Measurements from ENCODE around the gene SLC20A1.

The SLC20A1 gene

GRCh38 chr2:112618383-112618782, 27.4 kb upstream of the SLC20A1 start:
- H3K4me3 ChIP-seq (ENCODE audit: low read depth, low read length), result no peak overlapping the region
- DNase-seq (ENCODE audit: low read depth), result no peak
- TF ChIP-seq CTCF (IDR thresholded peaks at IDR 0.05; ENCODE audit: insufficient read depth, low read depth, low read length, missing control alignments), result no peak

- DNase-seq (ENCODE audit: low read depth), result no peak
- no peak overlapping the region for H3K4me3 ChIP-seq (ENCODE audit: low read depth, low read length)
- TF ChIP-seq CTCF (IDR thresholded peaks at IDR 0.05; ENCODE audit: insufficient read depth, low read depth, low read length, missing control alignments), result no peak
Observed at GRCh38 chr2:112621790-112622527, 23.8 kb upstream of the SLC20A1 start.

GRCh38 chr2:112622528-112622849, 23.2 kb upstream of the SLC20A1 start:
- no peak for DNase-seq (ENCODE audit: low read depth)
- TF ChIP-seq CTCF (IDR thresholded peaks at IDR 0.05; ENCODE audit: insufficient read depth, low read depth, low read length, missing control alignments), result no peak
- no peak overlapping the region for H3K4me3 ChIP-seq (ENCODE audit: low read depth, low read length)

- DNase-seq (ENCODE audit: low read depth), result peak; percentile 81
Observed at GRCh38 chr2:112623913-112624777, 21.6 kb upstream of the SLC20A1 start.

GRCh38 chr2:112625474-112626114, 20.1 kb upstream of the SLC20A1 start:
- no peak for TF ChIP-seq CTCF (IDR thresholded peaks at IDR 0.05; ENCODE audit: insufficient read depth, low read depth, low read length, missing control alignments)
- H3K4me3 ChIP-seq (ENCODE audit: low read depth, low read length), result no peak overlapping the region
- no peak for DNase-seq (ENCODE audit: low read depth)

More at GRCh38 chr2:112623913-112624777, 21.6 kb upstream of the SLC20A1 start:
- TF ChIP-seq CTCF (IDR thresholded peaks at IDR 0.05; ENCODE audit: insufficient read depth, low read depth, low read length, missing control alignments), result no peak
- no peak overlapping the region for H3K4me3 ChIP-seq (ENCODE audit: low read depth, low read length)

- peak; percentile 65 for DNase-seq (ENCODE audit: low read depth)
- no peak overlapping the region for H3K4me3 ChIP-seq (ENCODE audit: low read depth, low read length)
Observed at GRCh38 chr2:112626604-112627059, 19.1 kb upstream of the SLC20A1 start.

More at GRCh38 chr2:112626604-112627059, 19.1 kb upstream of the SLC20A1 start:
- peak; percentile 92 for TF ChIP-seq CTCF (IDR thresholded peaks at IDR 0.05; ENCODE audit: insufficient read depth, low read depth, low read length, missing control alignments)
